Measurements from ENCODE around the gene CACNA2D4. TPM values are rescaled to one million over a fixed set of nuclear protein-coding genes. Genes with fewer than 3 reads are reported as not detected.

The CACNA2D4 gene
- total RNA-seq, 3 donors from 2014 or later, result 3.9 to 9.3 (median 4.8) TPM

DNA sequence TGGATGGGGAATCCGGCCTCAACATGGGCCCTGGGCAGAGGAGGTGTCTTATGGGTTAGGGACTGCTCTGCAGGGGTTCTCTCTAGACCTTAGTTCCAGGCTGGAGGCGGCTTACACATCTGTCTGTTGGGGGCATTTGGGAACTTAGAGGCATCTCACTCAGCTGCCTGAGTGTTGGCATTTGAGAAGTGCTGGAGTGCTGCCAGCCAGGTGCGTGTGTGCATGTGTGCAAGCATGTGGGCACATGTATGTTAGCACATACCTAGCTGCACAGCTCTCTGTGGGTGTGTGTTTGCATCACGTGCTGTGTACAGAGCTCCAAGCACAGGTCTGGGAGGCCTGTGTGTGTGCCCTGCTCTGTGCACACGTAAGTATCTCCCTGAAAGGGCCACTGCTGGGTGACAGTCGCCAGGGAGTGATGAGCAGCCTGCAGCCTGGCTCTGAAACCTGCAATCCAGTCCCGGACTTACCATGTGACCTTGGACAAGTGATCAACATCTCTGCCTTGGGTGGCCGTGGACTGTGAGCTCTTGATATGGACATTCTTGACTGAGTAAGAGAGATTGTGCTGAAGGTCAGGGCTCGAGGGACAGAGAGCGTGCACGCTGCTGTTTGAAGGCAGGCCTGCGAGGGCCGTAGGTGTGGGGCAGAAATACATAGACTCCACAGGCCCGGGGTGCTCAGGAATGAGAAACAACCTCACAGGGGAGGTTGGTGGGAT is 92.9 kb downstream of the CACNA2D4 start:
- no peak for DNase-seq
- intact Hi-C loops (cut with DNase I, micrococcal nuclease), result no loop called here
- Histone ChIP-seq H3K4me1 (ENCODE audit: low read depth) (no peaks in the 10 kb centered on the region), H3K9me3 (no peaks in the 10 kb centered on the region), H3K4me3 (no peak overlapping the region), H3K36me3 (ENCODE audit: low read depth) (no peaks in the 10 kb centered on the region)
- TF ChIP-seq, protein P1, sequence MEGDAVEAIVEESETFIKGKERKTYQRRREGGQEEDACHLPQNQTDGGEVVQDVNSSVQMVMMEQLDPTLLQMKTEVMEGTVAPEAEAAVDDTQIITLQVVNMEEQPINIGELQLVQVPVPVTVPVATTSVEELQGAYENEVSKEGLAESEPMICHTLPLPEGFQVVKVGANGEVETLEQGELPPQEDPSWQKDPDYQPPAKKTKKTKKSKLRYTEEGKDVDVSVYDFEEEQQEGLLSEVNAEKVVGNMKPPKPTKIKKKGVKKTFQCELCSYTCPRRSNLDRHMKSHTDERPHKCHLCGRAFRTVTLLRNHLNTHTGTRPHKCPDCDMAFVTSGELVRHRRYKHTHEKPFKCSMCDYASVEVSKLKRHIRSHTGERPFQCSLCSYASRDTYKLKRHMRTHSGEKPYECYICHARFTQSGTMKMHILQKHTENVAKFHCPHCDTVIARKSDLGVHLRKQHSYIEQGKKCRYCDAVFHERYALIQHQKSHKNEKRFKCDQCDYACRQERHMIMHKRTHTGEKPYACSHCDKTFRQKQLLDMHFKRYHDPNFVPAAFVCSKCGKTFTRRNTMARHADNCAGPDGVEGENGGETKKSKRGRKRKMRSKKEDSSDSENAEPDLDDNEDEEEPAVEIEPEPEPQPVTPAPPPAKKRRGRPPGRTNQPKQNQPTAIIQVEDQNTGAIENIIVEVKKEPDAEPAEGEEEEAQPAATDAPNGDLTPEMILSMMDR (IDR thresholded peaks at IDR 0.05), result no peak
- ATAC-seq, result no peak

DNA sequence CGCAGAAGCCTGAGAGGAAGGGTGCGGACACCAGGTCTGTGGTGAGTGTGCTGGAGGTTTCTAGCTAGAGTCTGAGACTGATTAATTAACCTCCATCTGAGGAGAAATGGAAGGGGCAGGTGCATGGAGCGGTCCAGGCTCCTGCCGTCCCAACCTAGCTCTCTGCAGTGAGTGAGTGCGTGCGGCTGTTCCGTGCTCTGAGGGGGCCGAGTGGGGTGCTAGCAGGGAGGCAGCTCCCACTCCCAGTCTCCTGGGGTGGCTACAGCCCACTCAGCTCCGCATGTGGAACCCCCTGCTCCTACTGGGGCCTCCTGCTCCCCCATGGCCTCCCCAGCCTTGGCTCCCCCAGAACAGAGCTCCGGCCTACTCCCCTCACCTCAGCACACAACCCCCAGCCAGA is 95.2 kb downstream of the CACNA2D4 start:
- Histone ChIP-seq H3K9me3 (no peaks in the 10 kb centered on the region), H3K4me3 (no peak overlapping the region), H3K4me1 (ENCODE audit: low read depth) (no peaks in the 10 kb centered on the region), H3K36me3 (ENCODE audit: low read depth) (no peaks in the 10 kb centered on the region)
- intact Hi-C loops (cut with DNase I, micrococcal nuclease), result no loop called here
- ATAC-seq (no peak), DNase-seq (no peak)
- TF ChIP-seq, protein P1 (IDR thresholded peaks at IDR 0.05), result no peak

DNA sequence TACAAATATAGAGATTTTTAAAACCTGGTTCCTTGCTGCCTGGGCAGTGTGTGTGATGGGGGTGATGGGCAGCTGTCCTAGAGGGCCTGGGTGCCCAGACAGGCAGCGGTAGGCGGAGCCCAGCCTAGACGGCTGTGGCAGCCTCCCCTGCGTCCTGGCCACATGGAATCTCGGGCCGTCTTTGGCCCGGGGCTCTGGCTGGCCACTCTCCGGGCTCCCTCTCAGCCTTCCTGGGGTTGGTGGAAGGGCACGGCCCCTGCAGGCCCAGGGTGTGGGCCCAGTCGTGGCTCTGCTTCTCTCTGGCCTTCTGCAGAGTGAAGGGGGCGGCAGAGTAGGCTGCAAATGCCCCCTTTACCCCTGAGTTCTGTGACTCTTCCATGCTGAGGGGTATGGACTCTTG is 95.8 kb downstream of the CACNA2D4 start:
- no peaks in the 10 kb centered on the region for H3K9me3 ChIP-seq
- no peak for ATAC-seq
- no peak overlapping the region for H3K4me3 ChIP-seq
- DNase-seq, result no peak
- no peaks in the 10 kb centered on the region for H3K4me1 ChIP-seq (ENCODE audit: low read depth)
- TF ChIP-seq, protein P1 (IDR thresholded peaks at IDR 0.05), result no peak
- intact Hi-C loops (cut with DNase I, micrococcal nuclease), result no loop called here
- H3K36me3 ChIP-seq (ENCODE audit: low read depth), result no peaks in the 10 kb centered on the region

DNA sequence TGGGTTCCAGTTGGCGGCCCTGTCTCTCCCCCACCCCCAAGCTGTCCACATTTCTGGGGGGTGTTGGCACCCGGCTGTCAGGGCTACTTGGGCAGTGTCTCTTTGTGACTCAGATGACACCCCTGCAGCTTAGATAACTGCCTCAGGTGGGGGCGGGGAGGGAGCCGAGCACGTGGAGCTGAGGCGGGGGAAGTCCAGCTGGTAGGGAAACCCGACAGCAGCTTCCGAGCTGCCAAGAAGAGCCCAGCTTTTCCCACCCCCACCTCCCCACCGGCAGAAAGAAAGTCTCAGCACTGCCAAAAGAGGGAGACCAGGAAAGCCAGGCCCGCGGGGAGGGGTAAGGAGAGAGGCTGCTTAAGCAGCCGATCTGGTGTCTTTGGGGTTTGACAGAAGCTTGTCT is 96.6 kb downstream of the CACNA2D4 start:
- no peak for DNase-seq
- Histone ChIP-seq H3K9me3 (no peaks in the 10 kb centered on the region), H3K4me1 (ENCODE audit: low read depth) (no peaks in the 10 kb centered on the region), H3K36me3 (ENCODE audit: low read depth) (no peaks in the 10 kb centered on the region), H3K4me3 (no peak overlapping the region)
- TF ChIP-seq, protein P1 (IDR thresholded peaks at IDR 0.05), result no peak
- ATAC-seq, result no peak
- intact Hi-C loops (cut with DNase I, micrococcal nuclease), result no loop called here

DNA sequence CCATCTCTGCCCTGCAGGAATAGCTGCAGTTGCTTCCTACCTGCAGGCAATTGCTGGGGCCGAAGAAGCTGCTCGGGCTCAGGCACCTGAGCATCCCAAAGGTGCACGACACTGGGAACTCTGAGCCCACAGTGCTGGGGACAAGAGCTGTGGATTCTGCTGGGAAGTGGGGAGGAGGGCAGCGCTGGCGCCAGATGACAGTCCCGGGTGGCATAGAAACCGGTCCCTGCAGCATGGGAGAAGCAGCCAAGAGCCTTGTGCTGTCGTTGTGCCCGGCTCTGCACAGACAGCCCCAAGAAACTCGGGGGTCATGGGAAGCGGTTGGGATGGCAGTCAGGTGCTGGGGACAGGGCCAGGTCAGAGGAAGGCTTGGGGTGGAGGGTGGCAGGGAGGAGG is 97.6 kb downstream of the CACNA2D4 start:
- Histone ChIP-seq H3K4me3 (no peak overlapping the region), H3K36me3 (ENCODE audit: low read depth) (no peaks in the 10 kb centered on the region), H3K9me3 (no peaks in the 10 kb centered on the region), H3K4me1 (ENCODE audit: low read depth) (no peaks in the 10 kb centered on the region)
- DNase-seq (no peak), ATAC-seq (no peak)
- intact Hi-C loops (cut with DNase I, micrococcal nuclease), result no loop called here
- TF ChIP-seq, protein P1 (IDR thresholded peaks at IDR 0.05), result no peak
